ENCODE measurements around the gene HOXA2. TPM values are rescaled to one million over a fixed set of nuclear protein-coding genes. Genes with fewer than 3 reads are reported as not detected.

HOXA2 gene
- total RNA-seq, 1 donor from 2014 or later: 2.0 TPM

- DNase-seq (ENCODE audit: extremely low spot score in 2 of 2): no peak
- intact Hi-C loops (cut with DNase I): no loop called here
- H3K27me3 ChIP-seq: no peaks in the 10 kb centered on the region
- H3K27ac ChIP-seq: no peak overlapping the region
- H3K36me3 ChIP-seq: no peaks in the 10 kb centered on the region
- no peaks in the 10 kb centered on the region for H3K9me3 ChIP-seq
- H3K4me3 ChIP-seq: no peak overlapping the region
- TF ChIP-seq POLR2AphosphoS5 (IDR thresholded peaks at IDR 0.05; ENCODE audit: insufficient read depth in 1 of 2, low read depth in 1 of 2) (no peak), CTCF (IDR thresholded peaks at IDR 0.05) (no peak), POLR2A (IDR thresholded peaks at IDR 0.05) (no peak)
- H3K4me1 ChIP-seq: no peaks in the 10 kb centered on the region
Measured at GRCh38 chr7:27105301-27106031, 3.0 kb upstream of the HOXA2 start.

- no peak overlapping the region for H3K4me3 ChIP-seq
- intact Hi-C loops (cut with DNase I): no loop called here
- H3K27ac ChIP-seq: no peak overlapping the region
- no peak for DNase-seq (ENCODE audit: extremely low spot score in 2 of 2)
- H3K9me3 ChIP-seq: no peaks in the 10 kb centered on the region
- H3K27me3 ChIP-seq: no peaks in the 10 kb centered on the region
- no peaks in the 10 kb centered on the region for H3K36me3 ChIP-seq
- H3K4me1 ChIP-seq: peaks cover 2% of the 10 kb centered on the region
- TF ChIP-seq POLR2A (IDR thresholded peaks at IDR 0.05) (no peak), CTCF (IDR thresholded peaks at IDR 0.05) (no peak), POLR2AphosphoS5 (IDR thresholded peaks at IDR 0.05; ENCODE audit: insufficient read depth in 1 of 2, low read depth in 1 of 2) (no peak)
Measured at GRCh38 chr7:27104341-27105058, 2.0 kb upstream of the HOXA2 start.

GRCh38 chr7:27103489-27104226 lies 1.2 kb upstream of the HOXA2 start:
- Histone ChIP-seq H3K4me3 (peak overlapping the region; percentile 4 to 27), H3K4me1 (peaks cover 9% of the 10 kb centered on the region), H3K36me3 (no peaks in the 10 kb centered on the region), H3K9me3 (no peaks in the 10 kb centered on the region), H3K27ac (no peak overlapping the region), H3K27me3 (no peaks in the 10 kb centered on the region)
- DNase-seq (ENCODE audit: extremely low spot score in 2 of 2): no peak
- intact Hi-C loops (cut with DNase I): no loop called here
- TF ChIP-seq POLR2A (IDR thresholded peaks at IDR 0.05) (no peak), POLR2AphosphoS5 (IDR thresholded peaks at IDR 0.05; ENCODE audit: insufficient read depth in 1 of 2, low read depth in 1 of 2) (peak in 1 of 2 donors; percentile 17), CTCF (IDR thresholded peaks at IDR 0.05) (no peak)

GRCh38 chr7:27101957-27102580 lies 414 bp downstream of the HOXA2 start:
- intact Hi-C loops (cut with DNase I): no loop called here
- peak overlapping the region; percentile 9 to 10 for H3K4me3 ChIP-seq
- no peaks in the 10 kb centered on the region for H3K27me3 ChIP-seq
- H3K36me3 ChIP-seq: no peaks in the 10 kb centered on the region
- H3K27ac ChIP-seq: no peak overlapping the region
- TF ChIP-seq POLR2AphosphoS5 (IDR thresholded peaks at IDR 0.05; ENCODE audit: insufficient read depth in 1 of 2, low read depth in 1 of 2): no peak
- TF ChIP-seq CTCF (IDR thresholded peaks at IDR 0.05): no peak
- no peak for TF ChIP-seq POLR2A (IDR thresholded peaks at IDR 0.05)
- DNase-seq (ENCODE audit: extremely low spot score in 2 of 2): no peak
- no peaks in the 10 kb centered on the region for H3K9me3 ChIP-seq
- peaks cover 25% of the 10 kb centered on the region for H3K4me1 ChIP-seq
